Testis (tissue), 3 donors: Measurements from ENCODE around the gene BRMS1. TPM values are rescaled to one million over a fixed set of nuclear protein-coding genes. Genes with fewer than 3 reads are reported as not detected.

Experiments
- DNase-seq: peaks from one replicate; pipeline ENCODE4 v3.0.0-alpha.2; 2019
- H3K27ac ChIP-seq, 2 donors: fragments of 200-600 bp; sonication (generic); one replicate each; pipeline ENCODE4 v1.5.1; 2019
- H3K27me3 ChIP-seq: fragments of 200-600 bp; sonication (generic); one replicate; pipeline ENCODE4 v1.5.1; 2019
- H3K36me3 ChIP-seq: fragments of 200-600 bp; sonication (generic); one replicate; pipeline ENCODE4 v1.5.1; 2017; ENCODE audit warnings: low read depth; ENCODE audit errors: missing control alignments
- H3K4me1 ChIP-seq: fragments of 200-600 bp; sonication (generic); one replicate; pipeline ENCODE4 v1.5.1; 2019
- H3K4me3 ChIP-seq, 2 donors: fragments of 200-600 bp; sonication (generic); one replicate each; pipeline ENCODE4 v1.5.1; 2017 to 2019
- H3K9me3 ChIP-seq: fragments of 200-600 bp; sonication (generic); one replicate; pipeline ENCODE4 v1.5.1; 2017
- POLR2A ChIP-seq: fragments of 450-650 bp; IDR thresholded peaks from one replicate; pipeline ENCODE4 v1.6.1; 2017; ENCODE audit warnings: antibody characterized with exemption, mild to moderate bottlenecking, moderate library complexity
- WGBS, 2 donors: methylation state at CpG; one replicate each; pipeline ENCODE4 v1.1.5; 2018; 5-methylcytosine and 5-hydroxymethylcytosine counted together
- intact Hi-C: fragments of 100-400 bp; cut with DNase I; formaldehyde crosslinking; loops from one replicate; pipeline ENCODE4 v1.15.1; 2023; ENCODE audit warnings: low total_unique reads
- polyA plus RNA-seq: library from polyadenylated mRNA; stranded (reverse); fragments of 350-450 nt; fragmentation: Illumina TruSeq; extraction: RNeasy Lipid Tissue Mini Kit (QIAGEN cat#74804); gene quantifications from one replicate; pipeline ENCODE4 v1.2.3, GENCODE V29; 2014; ENCODE audit warnings: low read depth, low replicate concordance; ENCODE audit not compliant: insufficient read depth
- total RNA-seq, 2 donors: library from RNA; depleted of rRNA; stranded (reverse); fragments of >200 nt; gene quantifications; one replicate each; pipeline ENCODE4 v1.2.3, GENCODE V29; 2016
- TF ChIP-seq, protein P1 (sequence below), 3 experiments: fragments of 450-650 bp in 2 of 3; fragments of 200-600 bp in 1 of 3; sonication (generic) in 1 of 3; IDR thresholded peaks; one replicate each; pipeline ENCODE4 v1.5.1; 2016 to 2019; ENCODE audit warnings: antibody characterized with exemption in 3 of 3, mild to moderate bottlenecking in 2 of 3, moderate library complexity in 1 of 3

BRMS1 gene
- total and polyA plus RNA-seq, 3 donors from 2014 or later, result 55.5 to 67.5 (median 59.4) TPM

DNA sequence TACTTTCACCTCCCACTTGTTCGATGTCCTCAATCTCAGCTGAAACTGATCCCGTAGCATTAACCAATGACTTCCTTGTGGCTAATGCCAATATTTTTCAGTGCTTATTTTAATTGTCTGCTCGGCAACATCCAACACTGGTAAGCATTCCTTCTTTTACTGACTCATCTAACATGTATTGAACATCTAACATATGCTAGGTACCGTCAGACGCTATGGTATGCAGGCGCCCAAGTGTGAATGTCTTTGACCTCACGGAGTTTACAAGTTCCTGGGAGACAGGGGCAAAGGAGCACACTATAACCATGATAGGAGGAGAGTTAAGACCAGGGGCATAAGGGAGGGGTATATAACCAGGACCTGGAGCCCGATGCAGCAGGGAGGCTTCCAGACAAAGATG lies 1.7 kb downstream of the BRMS1 start:
- no peaks in the 10 kb centered on the region for H3K27me3 ChIP-seq
- H3K36me3 ChIP-seq, result no peaks in the 10 kb centered on the region
- WGBS, 2 donors, result 84 to 86% methylated on average over 8 of the region's 8 CpGs
- no peak overlapping the region for H3K4me3 ChIP-seq
- intact Hi-C loops, result no loop called here
- H3K4me1 ChIP-seq, result peaks cover 32% of the 10 kb centered on the region
- no peaks in the 10 kb centered on the region for H3K9me3 ChIP-seq
- TF ChIP-seq, protein P1, sequence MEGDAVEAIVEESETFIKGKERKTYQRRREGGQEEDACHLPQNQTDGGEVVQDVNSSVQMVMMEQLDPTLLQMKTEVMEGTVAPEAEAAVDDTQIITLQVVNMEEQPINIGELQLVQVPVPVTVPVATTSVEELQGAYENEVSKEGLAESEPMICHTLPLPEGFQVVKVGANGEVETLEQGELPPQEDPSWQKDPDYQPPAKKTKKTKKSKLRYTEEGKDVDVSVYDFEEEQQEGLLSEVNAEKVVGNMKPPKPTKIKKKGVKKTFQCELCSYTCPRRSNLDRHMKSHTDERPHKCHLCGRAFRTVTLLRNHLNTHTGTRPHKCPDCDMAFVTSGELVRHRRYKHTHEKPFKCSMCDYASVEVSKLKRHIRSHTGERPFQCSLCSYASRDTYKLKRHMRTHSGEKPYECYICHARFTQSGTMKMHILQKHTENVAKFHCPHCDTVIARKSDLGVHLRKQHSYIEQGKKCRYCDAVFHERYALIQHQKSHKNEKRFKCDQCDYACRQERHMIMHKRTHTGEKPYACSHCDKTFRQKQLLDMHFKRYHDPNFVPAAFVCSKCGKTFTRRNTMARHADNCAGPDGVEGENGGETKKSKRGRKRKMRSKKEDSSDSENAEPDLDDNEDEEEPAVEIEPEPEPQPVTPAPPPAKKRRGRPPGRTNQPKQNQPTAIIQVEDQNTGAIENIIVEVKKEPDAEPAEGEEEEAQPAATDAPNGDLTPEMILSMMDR (IDR thresholded peaks at IDR 0.05), result no peak
- TF ChIP-seq POLR2A, result no peak
- H3K27ac ChIP-seq, result no peak overlapping the region
- DNase-seq, result no peak

GRCh38 chr11:66341502-66342126 lies 3.3 kb downstream of the BRMS1 start:
- TF ChIP-seq POLR2A, result no peak
- TF ChIP-seq, protein P1 (IDR thresholded peaks at IDR 0.05), result no peak

GRCh38 chr11:66340596-66341501 lies 4.1 kb downstream of the BRMS1 start:
- 93% methylated on average over 19 to 28 of the region's 28 CpGs for WGBS, 2 donors
- TF ChIP-seq, protein P1 (IDR thresholded peaks at IDR 0.05), result no peak
- intact Hi-C loops, result no loop called here
- Histone ChIP-seq H3K27ac (no peak overlapping the region), H3K4me1 (peaks cover 27% of the 10 kb centered on the region), H3K9me3 (no peaks in the 10 kb centered on the region), H3K4me3 (no peak overlapping the region), H3K27me3 (no peaks in the 10 kb centered on the region), H3K36me3 (no peaks in the 10 kb centered on the region)
- DNase-seq, result no peak

More at GRCh38 chr11:66341502-66342126, 3.3 kb downstream of the BRMS1 start:
- H3K4me3 ChIP-seq, result no peak overlapping the region
- no peaks in the 10 kb centered on the region for H3K27me3 ChIP-seq
- peaks cover 27% of the 10 kb centered on the region for H3K4me1 ChIP-seq
- no peaks in the 10 kb centered on the region for H3K36me3 ChIP-seq
- no peaks in the 10 kb centered on the region for H3K9me3 ChIP-seq
- H3K27ac ChIP-seq, result no peak overlapping the region
- 91 to 93% methylated on average over 21 of the region's 21 CpGs for WGBS, 2 donors
- DNase-seq, result no peak
- intact Hi-C loops, result no loop called here

DNA sequence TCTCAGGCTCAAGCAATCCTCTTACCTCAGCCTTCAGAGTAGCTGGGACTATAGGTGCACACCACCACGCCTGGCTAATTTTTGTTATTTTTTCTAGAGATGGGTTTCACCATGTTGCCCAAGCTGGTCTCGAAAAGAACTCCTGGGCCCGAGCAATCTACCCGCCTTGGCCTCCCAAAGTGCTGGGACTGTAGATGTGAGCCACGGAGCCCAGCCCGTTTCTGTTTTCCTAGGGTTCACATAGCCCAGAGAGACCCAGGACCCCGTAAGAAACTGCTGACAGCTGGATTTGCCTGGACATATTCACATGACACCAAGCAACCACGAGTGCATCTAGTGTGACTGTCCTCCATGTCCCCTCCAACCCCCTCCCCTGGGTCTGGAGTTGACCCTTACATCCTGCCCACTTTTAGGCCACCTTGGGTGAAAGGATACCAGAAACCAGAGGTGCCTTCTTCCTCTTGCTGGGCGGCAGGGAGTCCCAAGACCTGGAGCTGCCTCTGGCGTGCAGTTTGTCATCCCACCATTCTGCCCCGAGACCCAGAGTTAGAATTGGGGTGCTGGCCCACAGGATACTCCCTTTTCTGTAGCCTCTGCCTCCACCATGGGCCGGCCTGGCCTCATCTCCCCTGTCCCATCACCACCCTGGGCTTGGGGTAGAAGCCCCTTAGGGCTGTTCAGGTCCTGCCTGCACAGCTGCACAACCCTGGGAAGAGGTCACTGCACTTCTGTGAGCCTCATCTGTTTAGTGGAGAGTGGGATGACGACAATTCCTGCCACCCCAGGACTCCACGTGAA lies 5.0 kb downstream of the BRMS1 start:
- DNase-seq, result no peak
- H3K27ac ChIP-seq, result no peak overlapping the region
- no peaks in the 10 kb centered on the region for H3K36me3 ChIP-seq
- peaks cover 25% of the 10 kb centered on the region for H3K4me1 ChIP-seq
- WGBS, 2 donors, result 80 to 82% methylated on average over 14 of the region's 14 CpGs
- intact Hi-C loops, result no loop called here
- TF ChIP-seq POLR2A, result no peak
- TF ChIP-seq, protein P1 (IDR thresholded peaks at IDR 0.05), result no peak
- H3K27me3 ChIP-seq, result no peaks in the 10 kb centered on the region
- H3K4me3 ChIP-seq, result no peak overlapping the region
- no peaks in the 10 kb centered on the region for H3K9me3 ChIP-seq
